ENCODE data around the gene TUFT1.
A peak's percentile ranks its signal among the peaks of the same experiment; 100 is the strongest.

TUFT1 gene

GRCh38 chr1:151516031-151516511 is 24.0 kb upstream of the TUFT1 start:
- no peak overlapping the region for H2BK120ac ChIP-seq (ENCODE audit: low read depth, low read length)
- no peak overlapping the region for H4K91ac ChIP-seq (ENCODE audit: low read length)
- H2AFZ ChIP-seq (ENCODE audit: low read depth, low read length), result no peak overlapping the region
- no peak overlapping the region for H3K4me3 ChIP-seq (ENCODE audit: insufficient read depth in 1 of 2, low read depth in 1 of 2, low read length in 2 of 2)
- no peak overlapping the region for H3K27ac ChIP-seq (ENCODE audit: low read length, poor library complexity, severe bottlenecking)
- no peak overlapping the region for H2AK5ac ChIP-seq (ENCODE audit: low read length, severe bottlenecking)
- no peak overlapping the region for H2BK15ac ChIP-seq (ENCODE audit: low read depth, poor library complexity, severe bottlenecking)
- no peak overlapping the region for H2BK12ac ChIP-seq (ENCODE audit: low read length in 2 of 2)
- no peaks in the 10 kb centered on the region for H3K36me3 ChIP-seq (ENCODE audit: control insufficient read depth in 1 of 2, insufficient read depth in 2 of 2, low read depth in 1 of 2, low read length in 2 of 2)
- H3K4ac ChIP-seq (ENCODE audit: low read depth in 1 of 2, low read length in 2 of 2), result no peak overlapping the region
- no peak overlapping the region for H3K18ac ChIP-seq (ENCODE audit: low read depth in 1 of 2, low read length in 2 of 2)
- H3K9ac ChIP-seq (ENCODE audit: low read length), result no peak overlapping the region
- H3K4me1 ChIP-seq (ENCODE audit: control insufficient read depth, insufficient read depth, low read depth, low read length), result peaks cover 26% of the 10 kb centered on the region
- no peaks in the 10 kb centered on the region for H3K9me3 ChIP-seq (ENCODE audit: control insufficient read depth, low read length)
- no peak overlapping the region for H4K8ac ChIP-seq (ENCODE audit: low read length)
- H3K23ac ChIP-seq (ENCODE audit: low read length in 2 of 2), result no peak overlapping the region
- WGBS, result 89% methylated on average over 1 of the region's 1 CpG
- H3K79me1 ChIP-seq (replicated peaks; ENCODE audit: low read length, poor library complexity, severe bottlenecking), result no peaks in the 10 kb centered on the region
- H3K14ac ChIP-seq (ENCODE audit: low read length in 2 of 2), result no peak overlapping the region
- H2BK5ac ChIP-seq (ENCODE audit: low read depth, low read length, poor library complexity, severe bottlenecking), result no peak overlapping the region
- peaks cover 11 to 50% of the 10 kb centered on the region in 2 experiments for H3K27me3 ChIP-seq (ENCODE audit: control insufficient read depth in 1 of 2, insufficient read depth in 1 of 2, low read length in 2 of 2)
- no peak for DNase-seq
- no peak overlapping the region for H3K4me2 ChIP-seq (ENCODE audit: low read length, poor library complexity, severe bottlenecking)

- H3K4me2 ChIP-seq (ENCODE audit: low read length, poor library complexity, severe bottlenecking), result no peak overlapping the region
- no peak overlapping the region for H2BK120ac ChIP-seq (ENCODE audit: low read depth, low read length)
- no peak overlapping the region for H4K8ac ChIP-seq (ENCODE audit: low read length)
- no peak overlapping the region for H2BK5ac ChIP-seq (ENCODE audit: low read depth, low read length, poor library complexity, severe bottlenecking)
- DNase-seq, result no peak
- H3K27me3 ChIP-seq (ENCODE audit: control insufficient read depth in 1 of 2, insufficient read depth in 1 of 2, low read length in 2 of 2), result peaks cover 0 to 38% of the 10 kb centered on the region in 2 experiments
- no peak overlapping the region for H2AK5ac ChIP-seq (ENCODE audit: low read length, severe bottlenecking)
- H3K27ac ChIP-seq (ENCODE audit: low read length, poor library complexity, severe bottlenecking), result no peak overlapping the region
- H3K79me1 ChIP-seq (replicated peaks; ENCODE audit: low read length, poor library complexity, severe bottlenecking), result no peaks in the 10 kb centered on the region
- H3K23ac ChIP-seq (ENCODE audit: low read length in 2 of 2), result no peak overlapping the region
- H2BK12ac ChIP-seq (ENCODE audit: low read length in 2 of 2), result no peak overlapping the region
- no peak overlapping the region for H2AFZ ChIP-seq (ENCODE audit: low read depth, low read length)
- H3K9ac ChIP-seq (ENCODE audit: low read length), result no peak overlapping the region
- WGBS, result 92% methylated on average over 12 of the region's 12 CpGs
- H3K18ac ChIP-seq (ENCODE audit: low read depth in 1 of 2, low read length in 2 of 2), result no peak overlapping the region
- H3K4me1 ChIP-seq (ENCODE audit: control insufficient read depth, insufficient read depth, low read depth, low read length), result peaks cover 10% of the 10 kb centered on the region
- H3K14ac ChIP-seq (ENCODE audit: low read length in 2 of 2), result no peak overlapping the region
- no peak overlapping the region for H2BK15ac ChIP-seq (ENCODE audit: low read depth, poor library complexity, severe bottlenecking)
- no peak overlapping the region for H3K4ac ChIP-seq (ENCODE audit: low read depth in 1 of 2, low read length in 2 of 2)
- H4K91ac ChIP-seq (ENCODE audit: low read length), result peak overlapping the region; percentile 53
- H3K9me3 ChIP-seq (ENCODE audit: control insufficient read depth, low read length), result no peaks in the 10 kb centered on the region
- no peaks in the 10 kb centered on the region for H3K36me3 ChIP-seq (ENCODE audit: control insufficient read depth in 1 of 2, insufficient read depth in 2 of 2, low read depth in 1 of 2, low read length in 2 of 2)
- H3K4me3 ChIP-seq (ENCODE audit: insufficient read depth in 1 of 2, low read depth in 1 of 2, low read length in 2 of 2), result no peak overlapping the region
Observed at GRCh38 chr1:151518431-151518830, 21.7 kb upstream of the TUFT1 start.

- H3K4me3 ChIP-seq (ENCODE audit: insufficient read depth in 1 of 2, low read depth in 1 of 2, low read length in 2 of 2), result peak overlapping the region in 1 of 2 experiments; percentile 0
Observed at GRCh38 chr1:151518936-151519335, 21.2 kb upstream of the TUFT1 start.

GRCh38 chr1:151519667-151520066 is 20.4 kb upstream of the TUFT1 start:
- H3K4me3 ChIP-seq (ENCODE audit: insufficient read depth in 1 of 2, low read depth in 1 of 2, low read length in 2 of 2), result no peak overlapping the region
- H4K91ac ChIP-seq (ENCODE audit: low read length), result no peak overlapping the region
- no peak overlapping the region for H2AK5ac ChIP-seq (ENCODE audit: low read length, severe bottlenecking)
- H2BK120ac ChIP-seq (ENCODE audit: low read depth, low read length), result no peak overlapping the region
- no peaks in the 10 kb centered on the region for H3K79me1 ChIP-seq (replicated peaks; ENCODE audit: low read length, poor library complexity, severe bottlenecking)
- no peak for DNase-seq
- H4K8ac ChIP-seq (ENCODE audit: low read length), result no peak overlapping the region
- no peak overlapping the region for H2BK5ac ChIP-seq (ENCODE audit: low read depth, low read length, poor library complexity, severe bottlenecking)
- no peak overlapping the region for H3K27ac ChIP-seq (ENCODE audit: low read length, poor library complexity, severe bottlenecking)
- no peaks in the 10 kb centered on the region for H3K9me3 ChIP-seq (ENCODE audit: control insufficient read depth, low read length)
- H2BK15ac ChIP-seq (ENCODE audit: low read depth, poor library complexity, severe bottlenecking), result no peak overlapping the region
- H3K27me3 ChIP-seq (ENCODE audit: control insufficient read depth in 1 of 2, insufficient read depth in 1 of 2, low read length in 2 of 2), result peaks cover 0 to 37% of the 10 kb centered on the region in 2 experiments
- H3K4ac ChIP-seq (ENCODE audit: low read depth in 1 of 2, low read length in 2 of 2), result no peak overlapping the region
- H3K9ac ChIP-seq (ENCODE audit: low read length), result no peak overlapping the region
- H3K18ac ChIP-seq (ENCODE audit: low read depth in 1 of 2, low read length in 2 of 2), result no peak overlapping the region
- no peak overlapping the region for H3K4me2 ChIP-seq (ENCODE audit: low read length, poor library complexity, severe bottlenecking)
- H3K14ac ChIP-seq (ENCODE audit: low read length in 2 of 2), result no peak overlapping the region
- WGBS, result no CpG with 5 or more reads among the region's 2 CpGs
- no peaks in the 10 kb centered on the region for H3K36me3 ChIP-seq (ENCODE audit: control insufficient read depth in 1 of 2, insufficient read depth in 2 of 2, low read depth in 1 of 2, low read length in 2 of 2)
- no peak overlapping the region for H3K23ac ChIP-seq (ENCODE audit: low read length in 2 of 2)
- H2AFZ ChIP-seq (ENCODE audit: low read depth, low read length), result no peak overlapping the region
- H3K4me1 ChIP-seq (ENCODE audit: control insufficient read depth, insufficient read depth, low read depth, low read length), result peaks cover 5% of the 10 kb centered on the region
- H2BK12ac ChIP-seq (ENCODE audit: low read length in 2 of 2), result no peak overlapping the region

More at GRCh38 chr1:151518936-151519335, 21.2 kb upstream of the TUFT1 start:
- Histone ChIP-seq H3K14ac (ENCODE audit: low read length in 2 of 2) (no peak overlapping the region), H3K27ac (ENCODE audit: low read length, poor library complexity, severe bottlenecking) (no peak overlapping the region), H3K18ac (ENCODE audit: low read depth in 1 of 2, low read length in 2 of 2) (no peak overlapping the region), H4K8ac (ENCODE audit: low read length) (no peak overlapping the region), H3K4me2 (ENCODE audit: low read length, poor library complexity, severe bottlenecking) (no peak overlapping the region), H3K9ac (ENCODE audit: low read length) (no peak overlapping the region), H2AFZ (ENCODE audit: low read depth, low read length) (no peak overlapping the region), H2BK12ac (ENCODE audit: low read length in 2 of 2) (no peak overlapping the region), H3K4ac (ENCODE audit: low read depth in 1 of 2, low read length in 2 of 2) (no peak overlapping the region), H3K27me3 (ENCODE audit: control insufficient read depth in 1 of 2, insufficient read depth in 1 of 2, low read length in 2 of 2) (peaks cover 0 to 38% of the 10 kb centered on the region in 2 experiments), H2BK5ac (ENCODE audit: low read depth, low read length, poor library complexity, severe bottlenecking) (no peak overlapping the region), H3K4me1 (ENCODE audit: control insufficient read depth, insufficient read depth, low read depth, low read length) (peaks cover 5% of the 10 kb centered on the region), H2BK120ac (ENCODE audit: low read depth, low read length) (no peak overlapping the region), H4K91ac (ENCODE audit: low read length) (no peak overlapping the region), H2AK5ac (ENCODE audit: low read length, severe bottlenecking) (no peak overlapping the region), H3K9me3 (ENCODE audit: control insufficient read depth, low read length) (no peaks in the 10 kb centered on the region), H2BK15ac (ENCODE audit: low read depth, poor library complexity, severe bottlenecking) (no peak overlapping the region), H3K36me3 (ENCODE audit: control insufficient read depth in 1 of 2, insufficient read depth in 2 of 2, low read depth in 1 of 2, low read length in 2 of 2) (no peaks in the 10 kb centered on the region), H3K23ac (ENCODE audit: low read length in 2 of 2) (no peak overlapping the region), H3K79me1 (replicated peaks; ENCODE audit: low read length, poor library complexity, severe bottlenecking) (no peaks in the 10 kb centered on the region)
- WGBS, result 97% methylated on average over 15 of the region's 15 CpGs
- no peak for DNase-seq

Measured in mesenchymal stem cell (in vitro differentiated cells and primary cell).